Activated T-helper 1 cell treated with anti-CD3 and anti-CD28 coated beads, Interleukin-12 subunit alpha, Interleukin-12 subunit beta, Interleukin-2, Interleukin-4 antibody, amounts not matched to agents 30 ng/mL and 10 ng/mL and 1 ng/mL, durations not matched to agents 14 hours and 24 hours and 36 hours (primary cell): Measurements from ENCODE around the gene OR2AT4. TPM values are rescaled to one million over a fixed set of nuclear protein-coding genes. Genes with fewer than 3 reads are reported as not detected.

ENCODE experiments used
- DNase-seq: peaks from one replicate; pipeline ENCODE4 v3.0.0; 2021; ENCODE audit warnings: low spot score
- H3K27ac Mint-ChIP-seq: one replicate; pipeline ENCODE4 v1.8.0; 2021; ENCODE audit warnings: mild to moderate bottlenecking, mixed read lengths
- H3K27me3 Mint-ChIP-seq: one replicate; pipeline ENCODE4 v1.8.0; 2022; ENCODE audit warnings: mild to moderate bottlenecking, moderate library complexity, mixed read lengths; ENCODE audit not compliant: insufficient read depth
- H3K36me3 Mint-ChIP-seq: one replicate; pipeline ENCODE4 v1.8.0; 2021; ENCODE audit warnings: low read depth, mixed read lengths
- H3K4me1 Mint-ChIP-seq: one replicate; pipeline ENCODE4 v1.8.0; 2021; ENCODE audit warnings: low read depth, mixed read lengths
- H3K4me3 Mint-ChIP-seq: one replicate; pipeline ENCODE4 v1.8.0; 2021; ENCODE audit warnings: mild to moderate bottlenecking, moderate library complexity, mixed read lengths
- H3K9me3 Mint-ChIP-seq: one replicate; pipeline ENCODE4 v1.8.0; 2021; ENCODE audit warnings: mixed read lengths
- intact Hi-C: fragments of 100-400 bp; cut with micrococcal nuclease; formaldehyde crosslinking; loops from one replicate; pipeline ENCODE4 v1.15.1; 2024
- total RNA-seq: library from RNA; stranded (reverse); gene quantifications from 2 replicates; pipeline ENCODE4 v1.2.3, GENCODE V29; 2022

OR2AT4 gene
- total RNA-seq, 1 donor from 2014 or later = not detected

DNA sequence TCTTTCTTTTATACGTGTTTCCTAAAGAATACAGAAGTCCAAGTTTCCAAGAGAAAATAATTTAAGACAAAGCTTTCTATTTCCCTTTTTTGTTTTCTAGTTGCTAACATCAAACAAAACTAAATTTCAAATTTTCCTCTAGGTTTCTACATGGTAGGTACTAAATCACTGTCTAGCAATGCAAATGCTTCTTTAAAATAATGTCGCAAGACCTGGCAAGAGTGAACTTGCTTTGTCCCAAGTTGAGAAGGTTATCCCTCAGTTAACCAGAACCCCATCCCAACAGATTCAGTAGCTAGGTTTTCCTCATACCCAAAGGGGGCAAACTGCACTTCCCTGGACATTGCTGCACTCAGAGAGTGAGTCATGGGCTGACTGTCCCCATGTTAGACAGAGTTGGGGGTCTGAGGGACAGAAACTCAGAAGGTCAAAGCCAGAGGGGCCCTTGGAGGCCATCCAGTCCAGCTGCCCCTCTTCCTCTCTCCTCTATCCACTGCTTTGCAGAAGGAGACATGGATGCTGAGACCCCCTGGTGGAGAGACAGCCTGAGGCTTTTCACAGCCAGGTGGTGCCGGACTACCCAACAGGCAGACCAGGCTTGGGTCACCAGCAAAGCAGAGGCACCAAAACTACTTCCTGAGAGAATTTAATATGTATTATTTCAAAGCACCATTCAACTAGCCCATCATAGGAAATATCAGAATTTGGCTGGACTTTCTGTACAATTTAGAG lies 23.1 kb downstream of the OR2AT4 start:
- Mint-ChIP-seq H3K36me3 (no peaks in the 10 kb centered on the region), H3K27me3 (peaks cover 23% of the 10 kb centered on the region), H3K4me1 (no peaks in the 10 kb centered on the region), H3K27ac (no peak overlapping the region), H3K4me3 (no peak overlapping the region), H3K9me3 (no peaks in the 10 kb centered on the region)
- DNase-seq = no peak
- intact Hi-C loops = no loop called here

DNA sequence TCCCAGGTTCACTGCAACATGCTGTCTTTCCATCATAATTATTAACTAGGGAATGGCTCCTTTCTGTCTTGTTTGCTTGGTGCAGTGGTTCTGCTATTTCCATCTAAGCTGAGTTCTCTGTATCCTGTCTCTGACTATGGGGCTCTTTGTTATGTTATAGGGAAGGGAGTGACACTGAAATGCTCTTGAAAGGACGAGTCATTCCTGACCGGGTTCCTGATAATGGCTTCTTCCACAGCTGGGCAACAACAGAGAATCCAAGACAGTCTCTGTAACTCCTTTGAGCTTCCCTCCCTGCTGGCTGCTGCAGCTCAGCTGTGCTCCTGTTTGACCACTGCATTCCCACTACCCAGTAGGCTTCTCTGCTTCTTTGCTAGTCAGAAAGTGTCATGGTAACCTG lies 24.1 kb downstream of the OR2AT4 start:
- DNase-seq = no peak
- intact Hi-C loops = no loop called here
- H3K4me3 Mint-ChIP-seq = no peak overlapping the region
- peaks cover 29% of the 10 kb centered on the region for H3K27me3 Mint-ChIP-seq
- no peak overlapping the region for H3K27ac Mint-ChIP-seq
- H3K9me3 Mint-ChIP-seq = no peaks in the 10 kb centered on the region
- H3K36me3 Mint-ChIP-seq = no peaks in the 10 kb centered on the region
- H3K4me1 Mint-ChIP-seq = no peaks in the 10 kb centered on the region

DNA sequence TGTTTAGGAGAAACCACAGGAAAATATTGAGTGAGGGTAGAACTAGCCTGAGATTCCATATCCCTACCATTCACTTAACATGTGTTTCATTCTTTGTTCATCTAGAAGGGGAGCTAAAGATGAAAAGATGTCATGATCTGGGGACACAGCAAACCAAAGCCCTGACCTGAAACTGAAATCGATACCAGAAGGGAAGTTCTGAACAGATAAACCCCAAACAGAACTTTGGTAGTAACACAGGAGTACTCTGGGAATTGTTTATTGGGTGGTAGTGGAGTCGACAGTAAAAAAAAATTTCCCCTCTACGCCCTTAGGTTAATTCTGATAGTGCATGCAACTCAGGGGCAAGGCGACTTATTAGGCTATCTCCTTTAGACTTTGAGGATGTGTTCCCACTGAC lies 27.2 kb downstream of the OR2AT4 start:
- Mint-ChIP-seq H3K9me3 (no peaks in the 10 kb centered on the region), H3K4me3 (no peak overlapping the region), H3K27ac (no peak overlapping the region), H3K4me1 (no peaks in the 10 kb centered on the region), H3K27me3 (peaks cover 24% of the 10 kb centered on the region), H3K36me3 (no peaks in the 10 kb centered on the region)
- intact Hi-C loops = no loop called here
- DNase-seq = no peak

DNA sequence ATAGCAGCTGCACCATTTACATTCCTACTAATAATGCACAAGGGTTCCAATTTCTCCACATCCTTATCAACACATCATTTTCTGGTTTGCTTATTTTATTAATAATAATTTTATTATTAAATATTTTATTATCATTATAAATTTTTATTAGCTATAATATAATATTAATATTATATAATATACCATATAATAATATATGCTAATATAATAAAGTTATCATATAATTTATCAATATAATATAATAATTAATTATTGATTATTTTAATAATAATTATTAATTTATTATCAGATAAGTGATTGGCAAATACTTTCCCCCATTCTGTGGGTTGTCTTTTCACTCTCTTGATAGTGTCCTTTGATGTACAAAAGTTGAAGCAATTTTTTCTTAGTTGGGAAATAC lies 27.7 kb downstream of the OR2AT4 start:
- no peaks in the 10 kb centered on the region for H3K36me3 Mint-ChIP-seq
- no peaks in the 10 kb centered on the region for H3K4me1 Mint-ChIP-seq
- no peak overlapping the region for H3K27ac Mint-ChIP-seq
- H3K27me3 Mint-ChIP-seq = peaks cover 24% of the 10 kb centered on the region
- no peaks in the 10 kb centered on the region for H3K9me3 Mint-ChIP-seq
- no peak for DNase-seq
- H3K4me3 Mint-ChIP-seq = no peak overlapping the region
- intact Hi-C loops = no loop called here

- intact Hi-C loops = no loop called here
- peaks cover 24% of the 10 kb centered on the region for H3K27me3 Mint-ChIP-seq
Measured at GRCh38 chr11:75068559-75068958, 28.1 kb downstream of the OR2AT4 start.

DNA sequence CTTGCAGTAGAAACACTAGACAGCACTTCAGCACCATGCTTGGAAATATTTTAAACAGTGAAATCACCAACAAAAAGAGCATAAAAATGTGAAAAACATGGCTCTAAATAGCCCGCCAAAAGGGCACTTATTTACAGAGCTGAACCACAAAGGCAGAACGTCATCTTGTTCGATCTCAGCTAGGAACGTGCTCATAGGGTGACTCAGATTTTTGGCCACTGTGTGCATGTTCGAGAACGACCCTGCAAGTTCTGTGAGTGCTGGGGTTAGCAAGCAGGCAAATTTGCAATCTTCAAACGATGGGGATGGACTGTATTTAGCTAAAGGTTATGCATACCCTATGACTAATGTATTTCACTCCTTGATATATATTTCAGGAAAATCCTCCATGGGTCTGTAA lies 30.6 kb downstream of the OR2AT4 start:
- Mint-ChIP-seq H3K9me3 (no peaks in the 10 kb centered on the region), H3K27me3 (peaks cover 20% of the 10 kb centered on the region), H3K4me3 (no peak overlapping the region), H3K36me3 (no peaks in the 10 kb centered on the region), H3K4me1 (no peaks in the 10 kb centered on the region), H3K27ac (no peak overlapping the region)
- intact Hi-C loops = no loop called here
- DNase-seq = no peak

More at GRCh38 chr11:75068559-75068958, 28.1 kb downstream of the OR2AT4 start:
- no peak overlapping the region for H3K27ac Mint-ChIP-seq
- H3K4me1 Mint-ChIP-seq = no peaks in the 10 kb centered on the region
- DNase-seq = no peak
- H3K9me3 Mint-ChIP-seq = no peaks in the 10 kb centered on the region
- no peaks in the 10 kb centered on the region for H3K36me3 Mint-ChIP-seq
- no peak overlapping the region for H3K4me3 Mint-ChIP-seq

- H3K36me3 Mint-ChIP-seq = no peaks in the 10 kb centered on the region
- peaks cover 3% of the 10 kb centered on the region for H3K9me3 Mint-ChIP-seq
- intact Hi-C loops = no loop called here
- H3K27me3 Mint-ChIP-seq = peaks cover 24% of the 10 kb centered on the region
- no peak overlapping the region for H3K27ac Mint-ChIP-seq
- no peaks in the 10 kb centered on the region for H3K4me1 Mint-ChIP-seq
- no peak for DNase-seq
- no peak overlapping the region for H3K4me3 Mint-ChIP-seq
Measured at GRCh38 chr11:75063741-75064314, 32.8 kb downstream of the OR2AT4 start.

- peaks cover 3% of the 10 kb centered on the region for H3K9me3 Mint-ChIP-seq
- H3K4me1 Mint-ChIP-seq = no peaks in the 10 kb centered on the region
- no peaks in the 10 kb centered on the region for H3K36me3 Mint-ChIP-seq
- no peak overlapping the region for H3K4me3 Mint-ChIP-seq
- peaks cover 15% of the 10 kb centered on the region for H3K27me3 Mint-ChIP-seq
- intact Hi-C loops = no loop called here
- DNase-seq = no peak
- no peak overlapping the region for H3K27ac Mint-ChIP-seq
Measured at GRCh38 chr11:75059299-75059698, 37.4 kb downstream of the OR2AT4 start.

DNA sequence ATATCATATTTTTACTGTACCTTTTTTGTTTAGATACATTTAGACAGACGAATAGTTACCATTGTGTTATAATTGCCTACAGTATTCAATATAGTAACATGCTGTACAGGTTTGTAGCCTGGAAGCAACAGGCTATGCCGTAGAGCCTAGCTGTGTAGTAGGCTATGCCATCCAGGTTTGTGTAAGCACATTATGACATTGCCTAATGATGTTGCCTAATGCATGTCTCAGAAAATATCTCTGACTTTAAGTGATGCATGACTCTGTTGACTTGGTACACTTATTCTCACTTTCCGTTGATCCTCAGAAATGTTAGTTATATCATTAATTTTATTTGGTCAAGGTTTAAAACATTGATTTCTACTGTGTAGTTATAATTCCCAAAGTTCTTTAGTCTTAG lies 39.9 kb downstream of the OR2AT4 start:
- H3K27ac Mint-ChIP-seq = no peak overlapping the region
- peaks cover 11% of the 10 kb centered on the region for H3K9me3 Mint-ChIP-seq
- H3K36me3 Mint-ChIP-seq = no peaks in the 10 kb centered on the region

DNA sequence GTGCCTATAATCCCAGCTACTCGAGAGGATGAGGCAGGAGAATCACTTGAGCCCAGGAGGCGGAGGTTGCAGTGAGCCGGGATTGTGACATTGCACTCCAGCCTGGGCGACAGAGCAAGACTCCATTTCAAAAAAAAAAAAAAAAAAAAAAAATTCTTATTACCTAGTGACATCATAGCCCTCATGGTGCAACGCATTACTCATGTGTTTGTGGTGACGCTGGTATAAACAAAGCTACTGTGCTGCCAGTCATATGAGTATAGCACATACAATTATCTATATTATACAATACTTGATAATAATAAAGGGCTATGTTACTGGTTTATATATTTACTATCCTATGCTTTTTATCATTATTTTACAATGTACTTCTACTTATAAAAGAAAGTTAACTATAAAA lies 41.2 kb downstream of the OR2AT4 start:
- intact Hi-C loops = no loop called here
- Mint-ChIP-seq H3K27me3 (peaks cover 21% of the 10 kb centered on the region), H3K4me1 (no peaks in the 10 kb centered on the region), H3K36me3 (no peaks in the 10 kb centered on the region), H3K9me3 (peaks cover 15% of the 10 kb centered on the region), H3K27ac (no peak overlapping the region), H3K4me3 (no peak overlapping the region)
- no peak for DNase-seq

More for the DNA sequence above, 39.9 kb downstream of the OR2AT4 start:
- Mint-ChIP-seq H3K27me3 (peaks cover 21% of the 10 kb centered on the region), H3K4me3 (no peak overlapping the region), H3K4me1 (no peaks in the 10 kb centered on the region)
- intact Hi-C loops = no loop called here
- DNase-seq = no peak

- Mint-ChIP-seq H3K4me3 (no peak overlapping the region), H3K27ac (no peak overlapping the region), H3K27me3 (peaks cover 17% of the 10 kb centered on the region), H3K36me3 (no peaks in the 10 kb centered on the region), H3K4me1 (no peaks in the 10 kb centered on the region), H3K9me3 (peaks cover 12% of the 10 kb centered on the region)
- intact Hi-C loops = no loop called here
- DNase-seq = no peak
Measured at GRCh38 chr11:75052457-75052856, 44.2 kb downstream of the OR2AT4 start.

DNA sequence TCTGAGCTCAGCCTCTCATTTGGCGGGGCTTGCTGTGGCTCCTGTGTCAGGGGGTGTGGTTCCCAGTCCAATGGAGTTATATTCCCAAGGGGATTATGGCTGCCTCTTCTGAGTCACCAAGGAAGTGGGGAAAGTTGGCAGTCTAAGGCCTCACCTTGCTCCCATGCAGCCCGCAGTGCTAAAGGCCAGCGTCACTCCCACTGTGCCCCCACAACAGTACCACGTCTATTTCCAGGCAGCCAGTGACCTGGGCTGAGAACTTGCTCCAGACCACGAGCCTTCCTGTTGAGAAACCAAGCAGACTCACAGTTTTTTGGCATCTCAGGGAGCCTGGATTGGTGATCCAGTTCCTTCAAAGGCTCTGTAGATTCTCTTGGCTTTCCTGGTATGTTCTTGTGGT lies 45.6 kb downstream of the OR2AT4 start:
- Mint-ChIP-seq H3K4me3 (no peak overlapping the region), H3K27me3 (peaks cover 13% of the 10 kb centered on the region), H3K27ac (no peak overlapping the region), H3K36me3 (no peaks in the 10 kb centered on the region), H3K4me1 (no peaks in the 10 kb centered on the region), H3K9me3 (peaks cover 12% of the 10 kb centered on the region)
- no peak for DNase-seq
- intact Hi-C loops = no loop called here

DNA sequence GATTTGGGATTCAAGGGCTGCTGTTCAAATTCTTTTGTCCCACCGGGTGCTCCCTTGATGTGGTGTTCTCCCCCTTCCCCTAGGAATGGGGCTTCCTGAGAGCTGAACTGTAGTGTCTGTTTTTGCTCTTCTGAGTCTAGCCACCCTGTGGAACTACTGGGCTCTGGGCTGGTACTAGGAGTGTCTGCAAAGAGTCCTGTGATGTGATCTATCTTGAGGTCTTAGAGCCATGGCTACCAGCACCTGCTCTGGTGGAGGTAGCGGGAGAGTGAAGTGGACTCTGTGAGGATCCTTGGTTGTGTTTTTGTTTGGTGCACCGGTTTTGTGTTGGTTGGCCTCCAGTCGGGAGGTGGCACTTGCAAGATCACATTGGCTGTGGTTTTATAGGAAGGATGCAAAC lies 46.2 kb downstream of the OR2AT4 start:
- Mint-ChIP-seq H3K4me3 (no peak overlapping the region), H3K9me3 (peaks cover 12% of the 10 kb centered on the region), H3K36me3 (no peaks in the 10 kb centered on the region), H3K27me3 (peaks cover 13% of the 10 kb centered on the region), H3K4me1 (no peaks in the 10 kb centered on the region), H3K27ac (no peak overlapping the region)
- DNase-seq = no peak
- intact Hi-C loops = no loop called here
